Osteocyte (in vitro differentiated cells): ENCODE measurements around the gene AIMP1. TPM values are rescaled to one million over a fixed set of nuclear protein-coding genes. Genes with fewer than 3 reads are reported as not detected.
"Not testable (repeated sequence)": the region's sequence is repeated elsewhere in the genome, so short reads cannot be mapped to it uniquely, and the experiment has no call there.

Experiments
- DNase-seq: peaks from one replicate; pipeline ENCODE4 v3.0.0; 2021; ENCODE audit warnings: mixed read lengths; ENCODE audit not compliant: unreplicated experiment; ENCODE audit errors: extremely low spot score
- H3K27ac Mint-ChIP-seq: one replicate; pipeline ENCODE4 v1.8.0; 2021; ENCODE audit warnings: mild to moderate bottlenecking, mixed read lengths; ENCODE audit not compliant: unreplicated experiment
- H3K27me3 Mint-ChIP-seq: one replicate; pipeline ENCODE4 v1.8.0; 2021; ENCODE audit warnings: mixed read lengths; ENCODE audit not compliant: unreplicated experiment
- H3K36me3 Mint-ChIP-seq: one replicate; pipeline ENCODE4 v1.8.0; 2021; ENCODE audit warnings: mixed read lengths; ENCODE audit not compliant: unreplicated experiment
- H3K4me1 Mint-ChIP-seq: one replicate; pipeline ENCODE4 v1.8.0; 2021; ENCODE audit warnings: mixed read lengths; ENCODE audit not compliant: unreplicated experiment
- H3K4me3 Mint-ChIP-seq: one replicate; pipeline ENCODE4 v1.8.0; 2021; ENCODE audit warnings: mild to moderate bottlenecking, moderate library complexity, mixed read lengths; ENCODE audit not compliant: unreplicated experiment
- H3K9me3 Mint-ChIP-seq: one replicate; pipeline ENCODE4 v1.8.0; 2021; ENCODE audit warnings: mixed read lengths; ENCODE audit not compliant: unreplicated experiment
- total RNA-seq: library from RNA; stranded (reverse); gene quantifications from 2 replicates; pipeline ENCODE4 v1.2.1, GENCODE V29; 2021
- TF ChIP-seq, protein P1 (sequence below): fragments of 200-600 bp; sonication (generic); IDR thresholded peaks from 2 replicates; pipeline ENCODE4 v1.5.0; 2021; ENCODE audit warnings: antibody characterized with exemption, mild to moderate bottlenecking, moderate library complexity

Gene AIMP1
- total RNA-seq, 1 donor from 2014 or later: 41.2 TPM

DNA sequence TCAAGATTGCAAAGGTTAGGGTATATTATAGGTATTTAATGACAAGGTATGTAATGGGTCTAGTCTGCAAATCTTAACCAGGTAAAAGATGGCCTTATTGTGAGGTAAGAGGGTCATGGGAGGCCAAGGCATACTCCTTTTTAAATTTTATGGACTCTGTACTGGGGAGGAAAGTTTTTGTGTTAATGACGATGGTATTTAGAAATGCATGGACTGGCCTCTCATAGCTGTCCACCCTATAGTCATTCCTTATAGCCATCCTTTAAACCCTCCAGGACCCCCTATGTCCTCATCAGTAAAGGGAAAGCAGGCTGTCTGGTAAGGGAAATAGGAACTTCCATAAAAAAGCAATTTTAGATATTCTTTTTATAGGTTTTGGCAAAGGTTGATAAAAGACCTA, 1.5 kb downstream of the AIMP1 start:
- peaks cover 6% of the 10 kb centered on the region for H3K36me3 Mint-ChIP-seq
- H3K27me3 Mint-ChIP-seq: no peaks in the 10 kb centered on the region
- no peak for DNase-seq
- TF ChIP-seq, protein P1, sequence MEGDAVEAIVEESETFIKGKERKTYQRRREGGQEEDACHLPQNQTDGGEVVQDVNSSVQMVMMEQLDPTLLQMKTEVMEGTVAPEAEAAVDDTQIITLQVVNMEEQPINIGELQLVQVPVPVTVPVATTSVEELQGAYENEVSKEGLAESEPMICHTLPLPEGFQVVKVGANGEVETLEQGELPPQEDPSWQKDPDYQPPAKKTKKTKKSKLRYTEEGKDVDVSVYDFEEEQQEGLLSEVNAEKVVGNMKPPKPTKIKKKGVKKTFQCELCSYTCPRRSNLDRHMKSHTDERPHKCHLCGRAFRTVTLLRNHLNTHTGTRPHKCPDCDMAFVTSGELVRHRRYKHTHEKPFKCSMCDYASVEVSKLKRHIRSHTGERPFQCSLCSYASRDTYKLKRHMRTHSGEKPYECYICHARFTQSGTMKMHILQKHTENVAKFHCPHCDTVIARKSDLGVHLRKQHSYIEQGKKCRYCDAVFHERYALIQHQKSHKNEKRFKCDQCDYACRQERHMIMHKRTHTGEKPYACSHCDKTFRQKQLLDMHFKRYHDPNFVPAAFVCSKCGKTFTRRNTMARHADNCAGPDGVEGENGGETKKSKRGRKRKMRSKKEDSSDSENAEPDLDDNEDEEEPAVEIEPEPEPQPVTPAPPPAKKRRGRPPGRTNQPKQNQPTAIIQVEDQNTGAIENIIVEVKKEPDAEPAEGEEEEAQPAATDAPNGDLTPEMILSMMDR: no peak
- peaks cover 20% of the 10 kb centered on the region for H3K4me1 Mint-ChIP-seq
- H3K9me3 Mint-ChIP-seq: no peaks in the 10 kb centered on the region
- H3K4me3 Mint-ChIP-seq: no peak overlapping the region
- no peak overlapping the region for H3K27ac Mint-ChIP-seq

DNA sequence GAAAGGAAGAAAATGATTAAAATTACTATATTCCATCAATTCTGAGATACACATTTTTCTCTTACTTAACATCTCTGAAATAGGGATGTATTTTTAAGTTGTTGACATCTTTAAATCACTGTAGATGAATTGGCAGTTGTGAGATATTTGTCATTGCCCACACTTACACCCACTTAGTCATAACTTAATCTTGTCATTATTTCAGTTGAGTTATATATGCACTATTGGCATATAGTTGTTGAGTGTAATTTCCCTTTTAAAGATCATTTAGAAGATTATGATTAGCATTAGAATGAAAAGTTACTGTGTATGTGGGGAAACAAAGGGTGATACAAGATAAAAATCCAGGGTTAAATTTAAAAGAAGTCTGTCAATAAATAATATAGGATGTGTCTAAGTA, 2.2 kb downstream of the AIMP1 start:
- Mint-ChIP-seq H3K27ac (no peak overlapping the region), H3K9me3 (no peaks in the 10 kb centered on the region), H3K4me1 (peaks cover 20% of the 10 kb centered on the region), H3K27me3 (no peaks in the 10 kb centered on the region), H3K4me3 (no peak overlapping the region), H3K36me3 (peaks cover 6% of the 10 kb centered on the region)
- TF ChIP-seq, protein P1: no peak
- DNase-seq: no peak

DNA sequence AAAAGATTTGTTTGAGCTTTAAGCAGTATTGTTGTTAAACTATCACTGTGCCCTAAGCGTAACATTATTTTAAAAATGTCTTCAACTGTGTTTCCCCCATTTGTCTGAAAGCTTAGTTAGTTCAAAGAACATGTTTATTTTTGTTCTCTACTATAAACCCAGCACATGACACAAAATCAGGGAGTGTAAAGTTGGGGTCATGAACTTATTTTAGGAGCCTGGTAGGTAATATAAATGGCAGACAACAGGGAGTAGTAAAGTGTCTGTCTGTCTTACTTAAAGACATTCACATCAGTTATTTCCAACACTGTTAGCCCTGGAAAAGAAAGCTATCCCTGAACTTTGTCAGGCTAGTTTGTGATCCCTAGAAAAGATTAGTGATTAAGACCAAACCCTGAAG, 3.9 kb downstream of the AIMP1 start:
- Mint-ChIP-seq H3K4me1 (peaks cover 12% of the 10 kb centered on the region), H3K4me3 (no peak overlapping the region), H3K9me3 (no peaks in the 10 kb centered on the region), H3K27me3 (no peaks in the 10 kb centered on the region), H3K27ac (no peak overlapping the region), H3K36me3 (peaks cover 7% of the 10 kb centered on the region)
- TF ChIP-seq, protein P1: no peak
- DNase-seq: no peak

DNA sequence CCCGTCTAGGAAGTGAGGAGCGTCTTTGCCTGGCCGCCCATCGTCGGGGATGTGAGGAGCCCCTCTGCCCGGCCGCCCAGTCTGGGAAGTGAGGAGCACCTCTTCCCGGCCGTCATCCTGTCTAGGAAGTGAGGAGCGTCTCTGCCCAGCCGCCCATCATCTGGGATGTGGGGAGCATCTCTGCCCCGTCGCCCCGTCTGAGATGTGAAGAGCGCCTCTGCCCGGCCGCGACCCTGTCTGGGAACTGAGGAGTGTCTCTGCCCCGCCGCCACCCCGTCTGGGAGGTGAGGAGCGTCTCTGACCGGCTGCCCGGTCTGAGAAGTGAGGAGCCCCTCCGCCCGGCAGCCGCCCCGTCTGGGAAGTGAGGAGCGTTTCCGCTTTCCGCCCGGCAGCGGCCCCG, 4.8 kb downstream of the AIMP1 start:
- DNase-seq, H3K4me3 Mint-ChIP-seq, H3K27me3 Mint-ChIP-seq, H3K36me3 Mint-ChIP-seq, H3K9me3 Mint-ChIP-seq, H3K27ac Mint-ChIP-seq: not testable (repeated sequence)
- H3K4me1 Mint-ChIP-seq: peaks cover 12% of the 10 kb centered on the region

DNA sequence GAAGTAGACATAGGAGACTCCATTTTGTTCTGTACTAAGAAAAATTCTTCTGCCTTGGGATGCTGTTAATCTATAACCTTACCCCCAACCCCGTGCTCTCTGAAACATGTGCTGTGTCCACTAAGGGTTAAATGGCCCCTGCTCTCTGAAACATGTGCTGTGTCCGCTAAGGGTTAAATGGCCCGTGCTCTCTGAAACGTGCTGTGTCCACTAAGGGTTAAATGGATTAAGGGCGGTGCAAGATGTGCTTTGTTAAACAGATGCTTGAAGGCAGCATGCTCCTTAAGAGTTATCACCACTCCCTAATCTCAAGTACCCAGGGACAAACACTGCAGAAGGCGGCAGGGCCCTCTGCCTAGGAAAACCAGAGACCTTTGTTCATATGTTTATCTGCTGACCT, 5.5 kb downstream of the AIMP1 start:
- H3K4me3 Mint-ChIP-seq, H3K36me3 Mint-ChIP-seq, H3K27me3 Mint-ChIP-seq, DNase-seq, H3K9me3 Mint-ChIP-seq: not testable (repeated sequence)
- H3K4me1 Mint-ChIP-seq: peaks cover 12% of the 10 kb centered on the region
- peak overlapping the region; percentile 44 for H3K27ac Mint-ChIP-seq

DNA sequence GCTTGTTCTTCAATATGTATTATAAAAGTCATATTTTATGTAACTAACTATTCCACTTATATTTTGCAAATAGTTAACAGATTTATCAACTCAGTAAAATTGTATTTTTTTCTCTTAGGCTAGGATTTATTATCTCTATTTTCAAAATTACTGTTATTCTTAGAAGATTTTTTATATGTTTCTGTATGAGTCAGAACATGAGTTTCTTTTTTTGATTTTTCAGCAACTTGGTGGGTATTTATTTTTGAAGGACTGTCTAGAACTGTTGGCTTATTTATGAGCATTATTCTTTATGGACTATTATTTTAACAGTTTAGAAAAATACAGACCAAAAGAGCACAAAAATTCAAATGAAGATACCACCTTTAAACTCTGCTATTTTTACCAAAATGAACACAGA, 6.8 kb downstream of the AIMP1 start:
- peaks cover 16% of the 10 kb centered on the region for H3K36me3 Mint-ChIP-seq
- peaks cover 12% of the 10 kb centered on the region for H3K4me1 Mint-ChIP-seq
- H3K9me3 Mint-ChIP-seq: no peaks in the 10 kb centered on the region
- TF ChIP-seq, protein P1: no peak
- no peaks in the 10 kb centered on the region for H3K27me3 Mint-ChIP-seq
- H3K27ac Mint-ChIP-seq: peak overlapping the region; percentile 18
- no peak for DNase-seq
- H3K4me3 Mint-ChIP-seq: no peak overlapping the region
